ENCODE results near the gene LRRC4B.
"Not testable (repeated sequence)": the region's sequence is repeated elsewhere in the genome, so short reads cannot be mapped to it uniquely, and the experiment has no call there.

LRRC4B gene

DNA sequence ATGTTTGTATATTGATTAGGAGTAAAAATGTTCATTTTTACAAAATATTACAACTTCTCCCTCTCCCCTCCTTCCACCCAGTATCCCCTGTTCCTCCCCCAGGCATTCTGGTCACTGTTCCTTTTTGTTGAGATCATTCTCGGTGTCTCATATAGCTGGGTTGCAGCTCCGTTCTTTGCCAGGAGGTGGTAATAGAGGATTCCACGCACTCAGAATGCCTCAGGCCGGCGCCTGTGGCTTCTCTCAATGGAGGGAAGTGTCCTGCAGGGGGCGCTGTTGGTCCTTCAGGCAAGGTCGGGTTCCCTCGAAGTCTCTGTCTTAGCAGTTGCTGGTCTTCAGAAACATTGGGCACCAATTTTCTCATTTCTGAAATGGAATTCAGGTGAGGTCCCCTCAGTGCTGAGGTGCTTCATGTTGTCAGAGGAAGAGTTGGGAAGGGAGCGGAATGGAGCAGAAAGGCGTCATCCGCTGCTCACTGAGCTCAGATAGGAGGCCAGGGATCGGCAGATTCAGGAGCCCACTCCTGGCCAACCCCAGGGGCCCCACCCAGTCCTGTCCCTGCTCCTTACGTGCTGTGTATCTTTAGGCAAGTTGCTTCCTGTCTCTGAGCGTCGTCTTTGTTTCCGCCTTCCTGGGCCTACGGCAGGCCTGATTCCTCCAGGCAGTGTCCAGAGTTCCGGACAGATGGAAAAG is 81.3 kb downstream of the LRRC4B start:
- peak; percentile 34 for DNase-seq (ENCODE audit: low read depth)

DNA sequence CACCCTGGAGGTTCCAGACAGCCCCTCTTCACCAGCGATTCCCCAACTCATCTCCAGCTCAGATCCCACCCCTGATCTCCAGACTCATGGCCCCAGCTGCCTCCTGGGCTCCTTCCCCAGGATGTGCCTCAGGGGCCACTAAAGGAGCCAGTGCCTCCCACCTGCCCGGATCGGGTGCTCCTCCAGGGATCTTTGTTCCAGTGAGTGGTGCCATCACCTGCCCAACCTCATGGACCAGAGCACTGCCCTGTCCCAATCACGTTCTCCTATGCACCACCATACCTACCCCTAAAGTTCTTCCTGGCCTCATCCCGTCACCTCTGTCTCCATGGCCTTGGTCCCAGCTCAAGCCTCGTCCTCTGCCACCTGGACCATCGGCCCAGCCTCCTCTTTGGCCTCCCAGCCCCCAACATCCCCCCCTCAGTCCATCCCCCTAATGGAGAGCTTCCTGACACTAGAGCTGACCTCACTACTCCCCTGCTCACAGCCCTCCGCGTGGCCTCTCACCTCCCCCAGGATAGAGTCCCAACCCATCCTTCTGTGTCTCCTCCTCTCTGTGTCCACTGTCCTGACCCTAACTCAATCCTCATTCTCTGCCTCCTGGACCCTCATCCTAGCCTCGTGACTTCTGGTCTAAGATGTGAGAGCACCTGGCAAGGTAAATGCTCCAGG is 82.8 kb downstream of the LRRC4B start:
- no peak for DNase-seq (ENCODE audit: low read depth)

GRCh38 chr19:50482916-50483315 is 85.3 kb downstream of the LRRC4B start:
- DNase-seq (ENCODE audit: low read depth) = no peak

DNA sequence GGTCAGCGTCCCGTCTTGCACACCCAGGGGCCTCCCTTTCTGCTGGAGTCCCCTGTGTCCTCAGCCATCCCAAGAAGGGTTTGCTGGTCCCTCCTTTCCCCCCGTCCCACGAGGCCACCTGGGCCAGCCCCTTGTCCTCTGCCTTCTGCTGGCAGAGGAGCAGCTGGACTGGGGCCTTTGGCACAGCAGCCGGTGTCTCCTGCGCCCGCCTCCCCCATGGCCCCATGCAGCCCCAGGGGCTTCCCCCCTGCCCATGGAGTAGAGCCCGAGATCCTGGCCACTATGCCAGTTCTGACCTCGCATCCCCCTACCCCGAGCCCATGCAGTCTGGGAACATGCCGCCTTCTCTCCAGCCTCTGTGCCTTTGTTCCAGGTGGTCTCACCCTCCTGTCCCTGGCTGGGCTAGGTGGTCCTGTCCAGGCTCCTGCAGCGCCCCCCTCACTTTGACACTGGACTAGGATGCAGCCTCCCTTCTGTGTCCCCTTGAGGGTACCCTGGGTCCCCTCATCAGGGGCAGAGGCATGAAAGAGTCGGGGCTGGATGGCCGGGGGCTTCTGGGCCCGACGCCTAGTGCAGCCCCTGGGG is 85.9 kb downstream of the LRRC4B start:
- DNase-seq (ENCODE audit: low read depth) = no peak

- DNase-seq (ENCODE audit: low read depth) = no peak
Measured at GRCh38 chr19:50481351-50482149, 86.7 kb downstream of the LRRC4B start.

DNA sequence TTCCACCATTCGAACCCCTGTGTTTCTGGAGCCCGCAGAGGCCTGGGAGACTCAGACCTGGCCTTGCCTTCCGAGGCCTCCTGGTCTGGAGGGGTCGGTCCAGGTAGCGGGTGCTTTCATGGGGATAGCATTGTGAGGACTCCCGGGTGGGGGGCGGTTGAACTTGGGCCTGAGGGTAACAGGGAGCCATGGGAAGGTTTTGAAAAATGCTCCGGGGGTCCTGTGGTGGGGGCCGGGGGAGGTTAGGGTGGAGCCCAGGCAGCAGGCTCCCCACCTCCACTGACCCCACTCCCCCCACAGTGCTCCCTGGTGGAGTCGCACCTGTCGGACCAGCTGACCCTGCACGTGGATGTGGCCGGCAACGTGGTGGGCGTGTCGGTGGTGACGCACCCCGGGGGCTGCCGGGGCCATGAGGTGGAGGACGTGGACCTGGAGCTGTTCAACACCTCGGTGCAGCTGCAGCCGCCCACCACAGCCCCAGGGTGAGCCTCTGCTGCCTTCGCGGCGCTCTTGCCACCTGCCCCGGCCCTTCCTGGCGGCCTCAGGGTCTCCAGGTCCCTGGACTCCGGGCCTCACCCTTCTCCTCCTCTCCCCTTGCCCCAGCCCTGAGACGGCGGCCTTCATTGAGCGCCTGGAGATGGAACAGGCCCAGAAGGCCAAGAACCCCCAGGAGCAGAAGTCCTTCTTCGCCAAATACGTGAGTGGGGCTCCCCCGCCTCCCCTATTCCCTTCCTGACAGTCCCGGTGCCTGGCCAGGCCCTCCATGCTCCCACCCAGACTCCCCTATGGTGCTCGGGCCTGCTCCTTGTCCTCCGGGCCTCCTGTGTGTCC is 87.7 kb downstream of the LRRC4B start:
- DNase-seq (ENCODE audit: low read depth) = no peak

- no peak for DNase-seq (ENCODE audit: low read depth)
Measured at GRCh38 chr19:50479761-50480251, 88.4 kb downstream of the LRRC4B start.

GRCh38 chr19:50478901-50479715 is 89.1 kb downstream of the LRRC4B start:
- no peak for DNase-seq (ENCODE audit: low read depth)

- DNase-seq (ENCODE audit: low read depth) = no peak
Measured at GRCh38 chr19:50477751-50478515, 90.3 kb downstream of the LRRC4B start.

DNA sequence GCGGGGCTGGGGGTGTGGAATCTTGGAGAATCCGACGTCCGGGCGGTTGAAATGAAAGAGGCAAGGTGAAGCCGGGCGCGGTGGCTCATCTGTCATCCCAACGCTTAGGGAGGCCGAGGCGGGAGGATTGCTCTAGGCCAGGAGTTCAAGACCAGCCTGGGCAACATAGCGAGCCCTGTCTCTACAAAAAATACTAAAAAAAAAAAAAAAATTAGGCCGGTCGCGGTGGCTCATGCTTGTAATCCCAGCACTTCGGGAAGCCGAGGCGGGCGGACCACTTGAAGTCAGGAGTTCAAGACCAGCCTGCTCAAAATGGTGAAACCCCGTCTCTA is 91.4 kb downstream of the LRRC4B start:
- no peak for DNase-seq (ENCODE audit: low read depth)

- peak; percentile 87 for DNase-seq (ENCODE audit: low read depth)
Measured at GRCh38 chr19:50476224-50476906, 91.9 kb downstream of the LRRC4B start, which contains the start of the genes EMC10 and GARIN5A. Gene EMC10 (plus strand): TSS chr19:50476507. CDS start chr19:50476545, 38 bp downstream. Gene GARIN5A (minus strand): TSS chr19:50476848. CDS start chr19:50476388, 460 bp downstream.

DNA sequence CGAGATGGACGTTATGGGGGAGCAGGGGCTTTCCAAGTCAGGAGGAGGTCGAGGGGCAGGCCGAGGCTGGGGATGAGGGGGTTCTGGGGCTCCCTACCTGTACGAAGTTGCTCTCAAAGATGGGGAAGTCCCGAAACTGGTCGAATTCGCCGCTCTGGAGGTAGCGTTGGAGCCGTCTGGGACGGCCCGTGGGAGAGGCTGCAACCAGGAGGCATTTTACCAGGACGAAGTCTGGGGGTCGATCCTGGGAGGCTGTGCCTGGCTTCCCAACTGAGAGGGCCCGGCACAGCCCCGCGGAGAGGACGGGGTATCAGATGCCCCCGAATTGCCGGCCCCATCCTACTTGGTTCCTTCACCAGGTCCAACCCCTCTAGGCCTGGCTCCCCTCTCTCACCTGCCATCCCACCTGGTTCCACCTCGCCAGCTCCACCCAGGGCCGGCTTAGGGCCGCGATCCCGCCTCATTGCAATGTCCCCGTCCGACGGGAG is 92.5 kb downstream of the LRRC4B start:
- no peak for DNase-seq (ENCODE audit: low read depth)

GRCh38 chr19:50475101-50475568 is 93.1 kb downstream of the LRRC4B start:
- no peak for DNase-seq (ENCODE audit: low read depth)

- not testable (repeated sequence) for DNase-seq (ENCODE audit: low read depth)
Measured at GRCh38 chr19:50473336-50473735, 94.9 kb downstream of the LRRC4B start.

GRCh38 chr19:50468818-50469217 is 99.4 kb downstream of the LRRC4B start:
- no peak for DNase-seq (ENCODE audit: low read depth)

DNA sequence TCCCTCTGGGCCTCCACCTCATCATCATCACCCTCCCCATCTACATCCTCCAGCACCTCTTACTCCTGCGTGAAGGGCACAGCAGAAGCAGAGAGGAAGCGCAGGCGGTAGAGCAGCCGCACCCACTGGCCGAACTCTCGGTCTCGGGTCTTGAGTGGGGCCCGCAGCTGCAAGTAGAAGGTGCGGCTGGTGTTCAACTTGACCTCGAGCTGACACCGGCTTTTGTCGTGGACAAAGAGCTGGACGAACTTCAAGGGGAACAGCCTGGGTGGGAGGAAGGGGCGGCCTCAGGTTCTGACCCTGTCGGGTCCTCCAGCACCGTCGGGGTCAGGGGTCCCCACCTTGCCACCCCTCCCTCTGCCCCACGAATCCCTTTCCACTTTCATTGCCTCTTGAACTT is 100.7 kb downstream of the LRRC4B start:
- DNase-seq (ENCODE audit: low read depth) = no peak

Data from activated T-helper 9 cell treated with anti-CD3 and anti-CD28 coated beads, Interleukin-2, amount 50 U/mL, for 16 hours (primary cell).